ENCODE measurements around the gene ACSF2.
A peak's percentile ranks its signal among the peaks of the same experiment; 100 is the strongest.

Gene ACSF2

DNA sequence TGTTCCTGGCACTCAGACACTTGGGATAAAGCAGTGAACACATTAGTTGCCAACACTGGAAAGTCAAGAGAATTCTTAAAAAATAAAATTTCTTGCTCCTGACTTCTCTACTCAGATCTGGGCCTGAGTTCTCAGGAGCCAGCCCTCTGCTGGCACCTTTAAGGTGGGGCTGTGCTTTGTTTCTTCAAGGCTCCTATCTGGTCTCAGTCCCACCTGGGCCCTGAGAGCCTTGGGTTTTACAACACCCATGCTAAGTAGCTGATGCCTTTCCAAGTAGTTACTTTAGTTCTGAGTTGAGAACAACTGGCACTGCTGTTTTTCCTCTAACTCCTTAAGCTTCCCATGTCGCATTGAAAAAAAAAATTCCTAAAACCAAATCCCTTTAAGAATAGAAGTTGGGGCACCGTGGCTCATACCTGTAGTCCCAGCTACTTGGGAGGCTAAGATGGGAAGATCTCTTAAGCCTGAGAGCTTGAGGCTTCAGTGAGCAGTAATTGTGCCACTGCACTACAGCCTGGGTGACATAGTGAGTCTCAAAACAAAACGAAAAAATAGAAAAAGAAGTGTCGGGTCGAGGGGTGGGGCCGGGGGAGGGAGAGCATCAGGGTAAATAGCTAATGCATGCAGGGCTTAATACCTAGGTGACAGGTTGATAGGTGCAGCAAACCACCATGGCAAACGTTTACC is 26.1 kb downstream of the ACSF2 start:
- no peak for FAIRE-seq
- DNase-seq (ENCODE audit: insufficient read length, low spot score), result no peak
- TF ChIP-seq SPI1 (IDR thresholded peaks at IDR 0.05; ENCODE audit: low read depth, low read length) (no peak), POLR2A (IDR thresholded peaks at IDR 0.05; ENCODE audit: low read depth, low read length) (no peak), TAF1 (IDR thresholded peaks at IDR 0.05; ENCODE audit: low read depth, low read length) (no peak), PAX5 (IDR thresholded peaks at IDR 0.05; ENCODE audit: insufficient read depth, low read length, severe bottlenecking) (no peak), POLR2AphosphoS5 (IDR thresholded peaks at IDR 0.05; ENCODE audit: low read depth, low read length) (no peak)

DNA sequence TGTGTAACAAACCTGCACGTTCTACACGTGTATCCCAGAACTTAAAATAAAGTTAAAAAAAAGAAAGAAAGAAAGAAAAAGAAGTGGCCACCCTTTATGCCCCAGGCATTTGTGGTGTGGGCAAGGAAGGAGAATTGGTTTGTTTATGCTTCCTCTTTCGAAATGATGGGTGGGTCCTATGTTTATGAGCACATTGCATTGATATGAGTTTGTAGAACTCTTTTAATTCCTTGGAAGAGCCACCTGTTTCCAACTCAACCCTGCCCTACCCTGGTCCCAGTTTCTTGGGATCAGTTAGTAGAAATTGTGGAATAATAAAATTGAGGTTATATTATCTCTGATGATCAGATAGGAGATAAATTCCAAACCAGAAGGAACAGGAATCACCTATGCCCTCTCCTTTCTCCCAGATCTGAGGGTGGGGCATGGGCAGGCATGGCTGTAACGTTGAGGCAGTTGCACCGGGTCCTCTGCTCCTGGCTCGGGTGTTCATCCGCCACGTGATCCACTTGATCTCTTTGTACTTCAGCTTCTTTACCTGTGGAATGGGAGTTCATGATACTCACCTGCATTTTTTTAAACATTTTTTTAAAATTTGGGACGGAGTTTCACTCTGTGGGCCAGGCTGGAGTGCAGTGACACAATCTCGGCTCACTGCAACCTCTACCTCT is 26.7 kb downstream of the ACSF2 start:
- TF ChIP-seq PAX5 (IDR thresholded peaks at IDR 0.05; ENCODE audit: insufficient read depth, low read length, severe bottlenecking), result no peak
- no peak for TF ChIP-seq POU2F2 (IDR thresholded peaks at IDR 0.05; ENCODE audit: low read depth, low read length)
- peak; percentile 32; the same call in 1 of the 2 replicates for TF ChIP-seq SPI1 (IDR thresholded peaks at IDR 0.05; ENCODE audit: low read depth, low read length)
- no peak for FAIRE-seq
- no peak for DNase-seq (ENCODE audit: insufficient read length, low spot score)

DNA sequence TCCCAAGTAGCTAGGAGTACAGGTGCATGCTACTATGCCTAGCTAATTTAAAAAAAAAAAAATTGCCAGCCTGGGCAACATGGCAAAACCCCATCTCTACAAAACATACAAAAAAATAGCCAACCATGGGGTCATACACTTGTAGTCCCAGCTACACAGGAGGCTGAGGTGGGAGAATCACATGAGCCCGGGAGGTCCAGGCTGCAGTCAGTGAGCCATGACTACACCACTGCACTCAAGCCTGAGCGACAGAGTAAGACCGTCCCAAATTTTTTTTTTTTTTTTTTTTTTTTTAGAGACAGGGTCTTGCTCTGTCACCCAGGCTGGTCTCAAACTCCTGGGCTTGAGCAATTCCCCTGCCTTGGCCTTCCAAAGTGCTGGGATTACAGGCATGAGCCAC is 27.9 kb downstream of the ACSF2 start:
- DNase-seq (ENCODE audit: insufficient read length, low spot score), result no peak
- no peak for FAIRE-seq
- TF ChIP-seq POLR2AphosphoS5 (IDR thresholded peaks at IDR 0.05; ENCODE audit: low read depth, low read length), result no peak
- no peak for TF ChIP-seq TAF1 (IDR thresholded peaks at IDR 0.05; ENCODE audit: low read depth, low read length)
- no peak for TF ChIP-seq PAX5 (IDR thresholded peaks at IDR 0.05; ENCODE audit: insufficient read depth, low read length, severe bottlenecking)

DNA sequence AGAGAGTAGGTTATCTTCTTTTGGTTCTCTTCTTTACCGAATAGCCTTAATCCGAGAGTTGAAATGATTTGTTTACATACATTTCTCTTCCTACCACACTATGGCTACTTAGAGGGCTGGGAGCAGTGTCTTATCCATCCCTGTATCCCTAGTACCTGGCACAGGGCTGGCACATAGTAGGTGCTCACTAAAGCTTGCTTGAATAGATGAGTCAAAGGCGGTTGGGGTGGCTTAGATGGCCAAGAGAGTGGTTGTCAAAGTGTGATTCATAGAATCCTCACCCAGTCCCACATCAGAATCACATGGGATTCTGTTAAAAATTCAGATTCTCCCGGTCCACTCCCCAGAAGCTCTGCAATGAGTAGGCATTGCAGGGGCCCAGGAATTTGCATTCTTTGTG is 31.6 kb downstream of the ACSF2 start:
- DNase-seq (ENCODE audit: insufficient read length, low spot score) (no peak), FAIRE-seq (no peak)
- no peak for TF ChIP-seq PAX5 (IDR thresholded peaks at IDR 0.05; ENCODE audit: insufficient read depth, low read length, severe bottlenecking)
- TF ChIP-seq SPI1 (IDR thresholded peaks at IDR 0.05; ENCODE audit: low read depth, low read length), result no peak
- no peak for TF ChIP-seq TAF1 (IDR thresholded peaks at IDR 0.05; ENCODE audit: low read depth, low read length)
- no peak for TF ChIP-seq POLR2A (IDR thresholded peaks at IDR 0.05; ENCODE audit: low read depth, low read length)
- no peak for TF ChIP-seq POU2F2 (IDR thresholded peaks at IDR 0.05; ENCODE audit: low read depth, low read length)
- TF ChIP-seq POLR2AphosphoS5 (IDR thresholded peaks at IDR 0.05; ENCODE audit: low read depth, low read length), result no peak

DNA sequence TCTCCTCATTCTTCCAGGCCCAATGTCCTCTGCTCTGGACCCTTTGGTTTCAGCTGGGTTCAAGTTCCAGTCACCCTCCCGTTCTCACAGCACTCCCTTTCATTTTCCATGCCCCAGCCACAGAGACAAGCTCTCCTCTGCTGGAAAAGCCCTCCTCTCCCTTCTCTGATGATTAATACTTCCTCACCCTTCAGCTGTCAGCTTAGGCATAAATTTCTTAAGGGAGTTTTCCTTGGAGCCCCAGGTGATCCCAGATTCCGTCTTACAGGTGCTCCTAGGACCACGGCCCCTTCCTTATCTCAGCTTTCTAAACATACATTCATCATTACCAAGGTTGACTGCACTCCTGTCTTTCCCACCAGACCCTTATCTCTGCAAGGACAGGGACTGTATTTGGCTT is 32.3 kb downstream of the ACSF2 start:
- DNase-seq (ENCODE audit: insufficient read length, low spot score) (no peak), FAIRE-seq (no peak)
- TF ChIP-seq PAX5 (IDR thresholded peaks at IDR 0.05; ENCODE audit: insufficient read depth, low read length, severe bottlenecking) (no peak), TAF1 (IDR thresholded peaks at IDR 0.05; ENCODE audit: low read depth, low read length) (no peak), POU2F2 (IDR thresholded peaks at IDR 0.05; ENCODE audit: low read depth, low read length) (no peak), POLR2A (IDR thresholded peaks at IDR 0.05; ENCODE audit: low read depth, low read length) (no peak), SPI1 (IDR thresholded peaks at IDR 0.05; ENCODE audit: low read depth, low read length) (no peak), POLR2AphosphoS5 (IDR thresholded peaks at IDR 0.05; ENCODE audit: low read depth, low read length) (no peak)

DNA sequence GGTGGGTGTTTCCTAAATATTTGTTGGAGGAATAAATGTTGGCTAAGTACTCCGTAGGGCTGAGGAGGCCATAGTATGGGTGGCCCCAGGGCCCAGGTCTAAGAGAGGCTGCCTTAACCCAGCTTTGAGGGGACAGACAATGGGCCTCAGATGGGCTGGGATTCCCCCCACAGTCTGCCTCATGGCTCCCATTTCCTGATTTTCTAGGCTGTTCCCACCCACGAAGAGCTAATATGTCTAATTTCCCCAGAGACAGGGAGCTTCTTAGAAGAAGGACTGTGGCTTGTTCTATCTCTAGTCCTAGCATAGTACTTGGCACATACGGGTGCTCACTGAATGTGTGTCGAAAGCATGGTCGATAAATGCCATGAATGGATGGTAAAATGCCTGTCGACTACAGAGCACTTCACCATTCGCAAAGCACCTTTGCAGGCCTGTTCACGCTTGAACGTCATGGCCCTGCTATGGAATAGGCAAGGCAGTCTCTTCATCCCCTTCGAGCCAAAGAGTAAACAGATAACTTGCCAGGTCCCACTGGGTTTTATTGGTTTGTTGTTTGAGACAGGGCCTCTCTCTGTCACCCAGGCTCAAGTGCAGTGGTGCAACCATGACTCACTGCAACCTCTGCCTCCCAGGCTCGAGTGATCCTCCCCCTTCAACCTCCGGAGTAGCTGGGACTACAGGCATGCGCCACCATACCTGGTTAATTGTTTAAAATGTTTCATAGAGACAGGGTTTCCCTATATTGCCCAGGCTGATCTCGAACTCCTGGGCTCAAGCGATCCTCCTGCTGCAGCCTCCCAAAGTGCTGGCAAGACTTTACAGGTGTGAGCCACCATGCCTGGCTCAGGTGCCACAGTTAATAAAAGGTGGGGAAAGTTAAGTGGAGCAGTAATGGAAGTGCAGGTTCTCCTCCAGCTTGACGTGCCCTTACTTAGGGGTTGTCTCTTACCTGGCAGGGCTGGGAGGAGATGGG is 33.0 kb downstream of the ACSF2 start:
- FAIRE-seq (no peak), DNase-seq (ENCODE audit: insufficient read length, low spot score) (no peak)
- TF ChIP-seq PAX5 (IDR thresholded peaks at IDR 0.05; ENCODE audit: insufficient read depth, low read length, severe bottlenecking) (no peak), SPI1 (IDR thresholded peaks at IDR 0.05; ENCODE audit: low read depth, low read length) (no peak), POLR2A (IDR thresholded peaks at IDR 0.05; ENCODE audit: low read depth, low read length) (no peak), POLR2AphosphoS5 (IDR thresholded peaks at IDR 0.05; ENCODE audit: low read depth, low read length) (no peak), POU2F2 (IDR thresholded peaks at IDR 0.05; ENCODE audit: low read depth, low read length) (no peak)

DNA sequence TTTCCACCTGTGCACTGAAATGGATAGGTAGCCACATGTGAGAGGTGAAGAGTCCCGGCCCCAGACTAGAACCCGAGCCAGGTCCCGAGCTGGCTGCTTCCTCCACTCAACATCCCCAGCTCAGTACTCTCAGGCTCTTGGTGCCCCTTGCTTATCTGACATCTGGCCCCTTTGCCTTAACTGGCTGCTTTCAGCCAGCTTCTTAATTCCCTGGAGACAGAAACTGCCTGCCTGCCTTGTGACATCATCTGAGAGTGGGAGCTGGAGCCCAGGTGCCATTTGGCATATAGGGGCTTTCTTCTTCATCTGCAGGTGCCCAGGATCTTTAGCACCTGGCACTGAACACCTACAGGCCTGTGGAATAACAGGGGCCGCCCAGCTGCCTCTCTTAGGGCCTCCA is 33.7 kb downstream of the ACSF2 start:
- DNase-seq (ENCODE audit: insufficient read length, low spot score), result no peak
- no peak for FAIRE-seq
- TF ChIP-seq POLR2AphosphoS5 (IDR thresholded peaks at IDR 0.05; ENCODE audit: low read depth, low read length) (no peak), POU2F2 (IDR thresholded peaks at IDR 0.05; ENCODE audit: low read depth, low read length) (no peak), PAX5 (IDR thresholded peaks at IDR 0.05; ENCODE audit: insufficient read depth, low read length, severe bottlenecking) (no peak), POLR2A (IDR thresholded peaks at IDR 0.05; ENCODE audit: low read depth, low read length) (no peak), SPI1 (IDR thresholded peaks at IDR 0.05; ENCODE audit: low read depth, low read length) (no peak), TAF1 (IDR thresholded peaks at IDR 0.05; ENCODE audit: low read depth, low read length) (no peak)

GRCh38 chr17:50460831-50461526 is 35.0 kb downstream of the ACSF2 start:
- no peak for TF ChIP-seq PAX5 (IDR thresholded peaks at IDR 0.05; ENCODE audit: insufficient read depth, low read length, severe bottlenecking)
- no peak for TF ChIP-seq POU2F2 (IDR thresholded peaks at IDR 0.05; ENCODE audit: low read depth, low read length)
- TF ChIP-seq POLR2AphosphoS5 (IDR thresholded peaks at IDR 0.05; ENCODE audit: low read depth, low read length), result no peak
- TF ChIP-seq SPI1 (IDR thresholded peaks at IDR 0.05; ENCODE audit: low read depth, low read length), result no peak
- TF ChIP-seq TAF1 (IDR thresholded peaks at IDR 0.05; ENCODE audit: low read depth, low read length), result no peak
- TF ChIP-seq POLR2A (IDR thresholded peaks at IDR 0.05; ENCODE audit: low read depth, low read length), result no peak
- DNase-seq (ENCODE audit: insufficient read length, low spot score) (no peak), FAIRE-seq (no peak)

All from GM12891 (cell line).